Prostate gland (tissue), 2 donors: ENCODE measurements around the gene LCE7A. TPM values are rescaled to one million over a fixed set of nuclear protein-coding genes. Genes with fewer than 3 reads are reported as not detected.

Source experiments
- DNase-seq: peaks from one replicate; pipeline ENCODE4 v3.0.0-alpha.2; 2019; ENCODE audit warnings: low spot score
- H3K27ac ChIP-seq, 2 donors: fragments of 200-600 bp; sonication (generic); 2 replicates each; pipeline ENCODE4 v1.5.1; 2017 to 2019
- H3K27me3 ChIP-seq: fragments of 200-600 bp; sonication (generic); replicated peaks from 2 replicates; pipeline ENCODE4 v1.5.1; 2019; ENCODE audit not compliant: insufficient read depth
- H3K36me3 ChIP-seq, 2 donors: fragments of 200-600 bp; sonication (generic); 1 replicate in 1 of 2; 2 replicates in 1 of 2; pipeline versions ENCODE4 v1.5.1 to v1.8.1; 2017 to 2019
- H3K4me1 ChIP-seq: fragments of 200-600 bp; sonication (generic); replicated peaks from 2 replicates; pipeline ENCODE4 v1.5.1; 2019
- H3K4me3 ChIP-seq, 2 donors: fragments of 200-600 bp; sonication (generic); 2 replicates each; pipeline ENCODE4 v1.5.1; 2017 to 2019
- H3K9me3 ChIP-seq: fragments of 200-600 bp; sonication (generic); 2 replicates; pipeline ENCODE4 v1.5.1; 2017
- POLR2A ChIP-seq: fragments of 450-650 bp; IDR thresholded peaks from one replicate; pipeline ENCODE4 v1.6.1; 2016; ENCODE audit warnings: antibody characterized with exemption, mild to moderate bottlenecking
- POLR2AphosphoS5 ChIP-seq: sonication (generic); formaldehyde crosslinking; IDR thresholded peaks from one replicate; pipeline ENCODE4 v1.6.1; 2017; ENCODE audit warnings: antibody characterized with exemption
- WGBS: methylation state at CpG from one replicate; pipeline ENCODE4 v1.1.5; 2018; 5-methylcytosine and 5-hydroxymethylcytosine counted together
- intact Hi-C: fragments of 100-400 bp; cut with DNase I; formaldehyde crosslinking; loops from one replicate; pipeline ENCODE4 v1.14.2; 2022
- total RNA-seq, 2 donors: library from RNA; depleted of rRNA; stranded (reverse); fragments of >200 nt; gene quantifications; one replicate each; pipeline ENCODE4 v1.1.0, GENCODE V29; 2016
- TF ChIP-seq, protein P1 (sequence below), 4 experiments: fragments of 200-600 bp in 2 of 4; fragments of 450-650 bp in 2 of 4; sonication (generic) in 2 of 4; IDR thresholded peaks; 1 replicate in 3 of 4; 2 replicates in 1 of 4; pipeline ENCODE4 v1.5.1; 2016 to 2019; ENCODE audit warnings: antibody characterized with exemption in 4 of 4, mild to moderate bottlenecking in 2 of 4, moderate library complexity in 2 of 4

Gene LCE7A, protein sequence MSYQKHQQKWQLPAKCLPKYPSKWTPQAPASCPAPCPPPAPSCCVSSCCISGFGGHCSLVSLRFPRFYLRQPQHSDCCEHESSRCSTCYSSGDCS
- total RNA-seq = not detected

DNA sequence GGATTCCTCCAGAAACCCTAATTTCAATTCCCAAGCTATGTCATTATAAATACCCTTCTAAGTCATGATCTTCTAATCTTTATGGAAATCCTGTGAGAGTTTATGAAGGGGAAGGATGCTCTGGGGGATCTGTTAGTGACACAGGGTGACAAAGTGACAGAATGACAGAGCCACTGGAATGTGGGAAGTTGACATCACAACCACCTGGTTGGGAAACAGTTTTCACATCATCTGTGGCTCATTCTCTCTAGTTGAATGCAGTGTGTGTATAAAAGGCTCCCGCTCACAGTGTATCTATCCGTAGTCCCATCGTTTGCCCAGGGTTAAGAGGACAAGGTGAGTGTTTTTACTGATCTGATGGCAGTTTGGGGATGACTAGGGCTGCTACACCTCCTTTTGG lies at the start of gene LCE7A:
Gene LCE7A (plus strand): TSS at position 301 of the 400 bp plus-strand sequence. CDS start 702 bp downstream, outside the sequence.
- intact Hi-C loops = no loop called here
- no peak for DNase-seq
- Histone ChIP-seq H3K27me3 (peaks cover 2% of the 10 kb centered on the region), H3K4me3 (no peak within 1 kb of the TSS), H3K36me3 (no peaks in the 10 kb centered on the region), H3K9me3 (no peaks in the 10 kb centered on the region), H3K27ac (no peak within 1 kb of the TSS), H3K4me1 (no peaks in the 10 kb centered on the region)
- TF ChIP-seq POLR2AphosphoS5 = no peak
- TF ChIP-seq, protein P1, sequence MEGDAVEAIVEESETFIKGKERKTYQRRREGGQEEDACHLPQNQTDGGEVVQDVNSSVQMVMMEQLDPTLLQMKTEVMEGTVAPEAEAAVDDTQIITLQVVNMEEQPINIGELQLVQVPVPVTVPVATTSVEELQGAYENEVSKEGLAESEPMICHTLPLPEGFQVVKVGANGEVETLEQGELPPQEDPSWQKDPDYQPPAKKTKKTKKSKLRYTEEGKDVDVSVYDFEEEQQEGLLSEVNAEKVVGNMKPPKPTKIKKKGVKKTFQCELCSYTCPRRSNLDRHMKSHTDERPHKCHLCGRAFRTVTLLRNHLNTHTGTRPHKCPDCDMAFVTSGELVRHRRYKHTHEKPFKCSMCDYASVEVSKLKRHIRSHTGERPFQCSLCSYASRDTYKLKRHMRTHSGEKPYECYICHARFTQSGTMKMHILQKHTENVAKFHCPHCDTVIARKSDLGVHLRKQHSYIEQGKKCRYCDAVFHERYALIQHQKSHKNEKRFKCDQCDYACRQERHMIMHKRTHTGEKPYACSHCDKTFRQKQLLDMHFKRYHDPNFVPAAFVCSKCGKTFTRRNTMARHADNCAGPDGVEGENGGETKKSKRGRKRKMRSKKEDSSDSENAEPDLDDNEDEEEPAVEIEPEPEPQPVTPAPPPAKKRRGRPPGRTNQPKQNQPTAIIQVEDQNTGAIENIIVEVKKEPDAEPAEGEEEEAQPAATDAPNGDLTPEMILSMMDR (IDR thresholded peaks at IDR 0.05) = no peak
- TF ChIP-seq POLR2A = no peak
- 90% methylated on average over 3 of the region's 3 CpGs for WGBS

DNA sequence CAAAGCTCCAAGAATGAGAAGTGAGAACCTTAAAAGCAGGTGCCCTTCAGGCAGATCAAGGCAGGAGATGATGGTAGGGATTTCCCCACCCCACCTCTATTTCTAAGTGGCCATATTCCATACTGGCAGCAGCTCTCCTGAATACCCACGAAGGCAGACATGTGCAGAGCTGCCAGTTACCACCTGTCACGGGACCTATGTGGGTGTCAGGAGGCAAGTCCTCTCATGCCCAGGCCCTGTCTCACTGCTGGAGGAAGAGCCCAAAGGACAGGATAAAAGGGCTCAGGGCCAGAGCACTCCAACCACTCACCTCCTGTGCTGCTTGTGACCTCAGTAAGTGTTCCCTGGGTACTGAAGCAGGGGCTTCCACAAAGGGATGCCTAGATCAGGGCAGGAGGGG lies 48.7 kb upstream of the LCE7A start:
- H3K4me1 ChIP-seq = no peaks in the 10 kb centered on the region
- no peak overlapping the region for H3K4me3 ChIP-seq
- DNase-seq = no peak
- no peaks in the 10 kb centered on the region for H3K9me3 ChIP-seq
- no peaks in the 10 kb centered on the region for H3K27me3 ChIP-seq
- intact Hi-C loops = no loop called here
- 37% methylated on average over 2 of the region's 2 CpGs for WGBS
- no peaks in the 10 kb centered on the region for H3K36me3 ChIP-seq
- no peak overlapping the region for H3K27ac ChIP-seq
- no peak for TF ChIP-seq POLR2A
- no peak for TF ChIP-seq POLR2AphosphoS5
- TF ChIP-seq, protein P1 (IDR thresholded peaks at IDR 0.05) = no peak

DNA sequence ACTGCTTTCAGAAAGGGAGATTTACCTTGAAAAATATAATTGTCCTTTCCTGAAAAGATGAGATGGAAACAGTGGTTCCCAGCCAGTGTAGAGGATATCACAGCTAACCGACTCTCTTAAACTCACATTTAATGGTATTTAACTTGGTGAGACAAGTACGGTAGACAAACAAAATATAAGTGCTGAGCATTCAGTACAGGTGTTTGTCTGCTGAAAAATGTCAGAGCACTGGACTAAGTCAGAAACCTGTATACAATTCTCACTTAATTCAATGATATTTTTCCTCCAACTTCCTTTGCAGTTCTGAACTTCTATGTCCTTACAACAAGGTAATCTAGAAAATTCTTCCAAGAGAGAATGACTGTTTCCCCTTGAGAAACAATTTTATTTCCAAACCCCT lies 48.1 kb upstream of the LCE7A start, which contains the start of gene LCE1B:
Gene LCE1B (plus strand): TSS at position 301 of the 400 bp plus-strand sequence. CDS start 476 bp downstream, outside the sequence.
- Histone ChIP-seq H3K4me1 (no peaks in the 10 kb centered on the region), H3K27me3 (no peaks in the 10 kb centered on the region), H3K27ac (no peak within 1 kb of the TSS), H3K4me3 (no peak within 1 kb of the TSS), H3K36me3 (no peaks in the 10 kb centered on the region), H3K9me3 (no peaks in the 10 kb centered on the region)
- intact Hi-C loops = no loop called here
- TF ChIP-seq, protein P1 (IDR thresholded peaks at IDR 0.05) = no peak
- TF ChIP-seq POLR2A (no peak), POLR2AphosphoS5 (no peak)
- DNase-seq = no peak
- 34% methylated on average over 2 of the region's 2 CpGs for WGBS

DNA sequence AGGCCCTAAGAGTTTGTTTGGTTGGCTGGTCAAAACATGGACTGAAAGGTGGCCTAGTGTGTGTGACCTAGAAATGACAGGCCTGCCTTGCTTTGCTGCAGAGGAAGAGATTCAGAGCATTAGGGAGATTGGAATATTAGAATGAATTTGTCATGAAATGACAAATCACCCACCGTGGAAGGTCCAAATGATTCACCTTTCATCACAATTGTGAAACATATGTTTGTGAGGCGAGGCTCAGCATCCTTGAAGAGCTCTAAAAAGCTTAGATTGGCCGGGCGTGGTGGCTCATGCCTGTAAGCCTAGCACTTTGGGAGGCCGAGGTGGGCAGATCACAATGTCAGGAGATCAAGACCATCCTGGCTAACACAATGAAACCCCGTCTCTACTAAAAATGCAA lies 42.5 kb upstream of the LCE7A start:
- intact Hi-C loops = no loop called here
- Histone ChIP-seq H3K9me3 (no peaks in the 10 kb centered on the region), H3K4me3 (no peak overlapping the region), H3K4me1 (no peaks in the 10 kb centered on the region), H3K27me3 (no peaks in the 10 kb centered on the region), H3K36me3 (no peaks in the 10 kb centered on the region), H3K27ac (no peak overlapping the region)
- WGBS = 94% methylated on average over 6 of the region's 6 CpGs
- DNase-seq = no peak
- TF ChIP-seq POLR2A (no peak), POLR2AphosphoS5 (no peak)
- TF ChIP-seq, protein P1 (IDR thresholded peaks at IDR 0.05) = no peak

DNA sequence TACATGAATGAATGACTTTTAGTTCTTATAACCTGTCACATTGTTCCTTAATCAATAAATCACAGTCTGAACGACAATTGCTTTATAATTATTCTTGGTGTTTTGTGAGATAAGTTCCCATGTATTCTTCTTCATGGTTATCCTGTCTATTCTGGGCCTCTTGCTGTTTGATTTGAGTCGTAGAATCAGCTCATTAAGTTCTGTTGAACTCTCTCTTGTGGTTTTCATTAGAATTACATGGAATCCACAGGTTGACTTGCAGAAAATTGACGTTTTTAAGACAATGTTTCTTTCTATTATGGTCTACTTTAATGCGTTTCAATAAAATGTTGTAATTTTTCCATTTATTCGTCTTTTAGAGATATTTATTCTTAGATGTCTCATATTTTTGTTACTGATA lies 36.5 kb upstream of the LCE7A start:
- Histone ChIP-seq H3K36me3 (no peaks in the 10 kb centered on the region), H3K27ac (no peak overlapping the region), H3K9me3 (no peaks in the 10 kb centered on the region), H3K4me1 (no peaks in the 10 kb centered on the region), H3K27me3 (no peaks in the 10 kb centered on the region), H3K4me3 (no peak overlapping the region)
- no peak for DNase-seq
- TF ChIP-seq, protein P1 (IDR thresholded peaks at IDR 0.05) = no peak
- no peak for TF ChIP-seq POLR2A
- TF ChIP-seq POLR2AphosphoS5 = no peak
- WGBS = 36% methylated on average over 5 of the region's 5 CpGs
- intact Hi-C loops = no loop called here
